GM21381 (cell line): ENCODE measurements around the gene CYTH3.
A peak's percentile ranks its signal among the peaks of the same experiment; 100 is the strongest.

Experiments
- ATAC-seq: cut with Tn5 transposase; IDR thresholded peaks from one replicate; pipeline ENCODE4 v1.9.1; 2021; ENCODE audit warnings: mild to moderate bottlenecking, moderate library complexity; ENCODE audit not compliant: unreplicated experiment

Gene CYTH3

GRCh38 chr7:6258440-6259182 lies 13.8 kb downstream of the CYTH3 start:
- no peak for ATAC-seq

- ATAC-seq, result no peak
Observed at GRCh38 chr7:6257675-6258074, 14.7 kb downstream of the CYTH3 start.

- ATAC-seq, result peak; percentile 65
Observed at GRCh38 chr7:6256677-6257535, 15.5 kb downstream of the CYTH3 start.

GRCh38 chr7:6256109-6256483 lies 16.3 kb downstream of the CYTH3 start:
- ATAC-seq, result no peak

GRCh38 chr7:6254866-6255265 lies 17.6 kb downstream of the CYTH3 start:
- no peak for ATAC-seq

GRCh38 chr7:6252748-6253147 lies 19.7 kb downstream of the CYTH3 start:
- ATAC-seq, result no peak

- no peak for ATAC-seq
Observed at GRCh38 chr7:6252341-6252746, 20.1 kb downstream of the CYTH3 start.

GRCh38 chr7:6251653-6252052 lies 20.8 kb downstream of the CYTH3 start:
- ATAC-seq, result no peak

- peak; percentile 80 for ATAC-seq
Observed at GRCh38 chr7:6250364-6250833, 22.0 kb downstream of the CYTH3 start.

- ATAC-seq, result no peak
Observed at GRCh38 chr7:6249043-6249442, 23.4 kb downstream of the CYTH3 start.

GRCh38 chr7:6248581-6248980 lies 23.8 kb downstream of the CYTH3 start:
- ATAC-seq, result no peak

GRCh38 chr7:6246251-6246917 lies 26.0 kb downstream of the CYTH3 start:
- ATAC-seq, result no peak

GRCh38 chr7:6244021-6244420 lies 28.4 kb downstream of the CYTH3 start:
- no peak for ATAC-seq

- ATAC-seq, result no peak
Observed at GRCh38 chr7:6243168-6243567, 29.3 kb downstream of the CYTH3 start.

GRCh38 chr7:6242561-6242960 lies 29.9 kb downstream of the CYTH3 start:
- no peak for ATAC-seq

GRCh38 chr7:6241607-6241973 lies 30.8 kb downstream of the CYTH3 start:
- no peak for ATAC-seq

- ATAC-seq, result no peak
Observed at GRCh38 chr7:6238309-6238925, 34.0 kb downstream of the CYTH3 start.

- no peak for ATAC-seq
Observed at GRCh38 chr7:6237730-6238129, 34.7 kb downstream of the CYTH3 start.

- no peak for ATAC-seq
Observed at GRCh38 chr7:6237011-6237410, 35.4 kb downstream of the CYTH3 start.

- ATAC-seq, result no peak
Observed at GRCh38 chr7:6235029-6235871, 37.2 kb downstream of the CYTH3 start.
